Central memory CD4-positive, alpha-beta T cell (primary cell): ENCODE data around the gene CCDC97.

Experiments used
- DNase-seq: peaks from one replicate; pipeline ENCODE4 v3.0.0; 2022

CCDC97 gene

DNA sequence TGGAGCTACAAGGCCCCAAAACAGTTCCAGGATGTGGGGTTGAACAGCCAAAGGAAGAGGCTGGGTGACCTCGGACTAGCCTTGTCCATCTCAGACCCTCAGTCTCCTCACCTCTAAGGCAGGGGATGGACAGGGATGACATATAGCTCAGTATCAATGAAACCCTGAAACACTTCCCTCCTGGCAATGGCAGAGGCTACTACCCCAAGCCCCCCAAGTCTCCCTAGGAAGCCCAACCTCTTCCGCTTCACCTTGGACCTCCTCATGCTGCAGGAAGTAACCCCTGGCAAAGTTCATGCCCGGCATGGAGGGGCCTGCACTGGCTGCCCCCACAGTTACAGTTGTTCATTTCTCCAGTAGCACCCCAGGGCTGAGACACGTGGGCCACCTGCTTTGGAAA is 10.6 kb downstream of the CCDC97 start:
- DNase-seq: no peak

GRCh38 chr19:41321204-41321599 is 11.2 kb downstream of the CCDC97 start:
- DNase-seq: no peak

DNA sequence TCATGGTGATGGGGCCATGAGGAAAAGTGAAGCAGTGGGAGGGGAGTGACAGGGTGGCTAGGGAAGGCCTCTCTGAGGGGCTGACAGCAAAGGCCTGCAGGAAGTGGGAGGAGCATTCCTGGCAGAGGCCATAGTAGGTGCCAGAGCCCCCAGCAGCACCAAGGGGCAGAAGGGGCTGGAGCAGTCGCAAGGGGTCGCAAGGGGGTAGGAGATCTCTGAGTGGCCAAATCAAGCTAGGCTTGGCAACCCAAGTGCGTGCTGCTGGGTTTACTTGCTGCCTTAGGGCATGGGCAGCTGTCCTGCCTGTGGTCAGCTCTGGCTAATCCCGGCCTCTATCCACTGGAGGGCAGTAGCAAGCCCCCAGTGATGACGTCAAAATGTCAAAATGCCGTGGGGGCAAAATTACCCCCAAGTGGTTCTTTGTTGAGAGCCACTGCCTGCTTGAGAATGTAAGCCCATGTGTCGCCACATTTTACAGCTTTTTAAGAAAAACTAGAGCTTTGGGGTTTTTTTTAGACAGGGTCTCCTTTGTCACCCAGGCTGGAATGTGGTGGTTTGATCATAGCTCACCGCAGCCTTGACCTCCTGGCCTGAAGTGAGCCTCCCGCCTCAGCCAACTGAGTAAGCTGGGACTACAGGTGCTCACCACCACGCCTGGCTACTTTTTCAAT is 11.8 kb downstream of the CCDC97 start:
- DNase-seq: no peak

DNA sequence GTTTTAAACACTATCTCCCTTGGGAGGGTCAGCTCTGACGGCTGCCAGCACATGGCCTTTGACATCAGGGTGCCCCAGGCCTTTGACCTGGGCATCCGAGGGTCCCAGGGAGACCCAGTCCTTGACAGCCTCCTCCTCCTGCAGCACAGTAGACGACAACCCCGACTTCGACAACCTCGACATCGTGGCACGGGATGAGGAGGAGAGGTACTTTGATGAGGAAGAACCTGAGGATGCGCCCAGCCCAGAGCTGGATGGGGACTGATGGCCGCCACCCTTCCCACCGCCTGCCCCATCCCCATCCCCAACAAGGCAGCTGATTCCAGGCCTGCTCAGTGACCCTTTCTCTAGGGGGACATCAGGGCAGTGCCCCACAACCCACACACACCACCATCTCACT is 12.5 kb downstream of the CCDC97 start:
- no peak for DNase-seq

DNA sequence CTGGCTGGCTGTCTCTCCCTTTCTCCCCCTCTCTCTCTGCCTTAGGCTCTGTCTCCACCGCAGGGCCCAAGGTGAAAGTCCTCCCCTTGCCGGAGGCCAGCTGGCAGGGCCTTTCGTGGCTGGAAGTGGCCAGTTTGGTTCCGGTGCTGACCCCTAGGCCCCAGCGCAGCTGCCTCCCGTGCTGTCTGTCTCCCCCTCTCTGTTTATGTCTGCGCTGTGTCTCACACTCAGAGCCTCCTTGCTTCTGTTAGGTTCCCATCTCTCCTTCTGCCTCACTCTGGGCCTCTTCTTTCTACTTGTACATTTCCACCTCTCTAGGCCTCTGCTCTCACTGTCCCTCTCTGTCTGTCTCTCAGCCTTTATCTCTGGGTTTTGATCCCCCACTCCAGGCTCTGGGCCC is 13.1 kb downstream of the CCDC97 start:
- no peak for DNase-seq

DNA sequence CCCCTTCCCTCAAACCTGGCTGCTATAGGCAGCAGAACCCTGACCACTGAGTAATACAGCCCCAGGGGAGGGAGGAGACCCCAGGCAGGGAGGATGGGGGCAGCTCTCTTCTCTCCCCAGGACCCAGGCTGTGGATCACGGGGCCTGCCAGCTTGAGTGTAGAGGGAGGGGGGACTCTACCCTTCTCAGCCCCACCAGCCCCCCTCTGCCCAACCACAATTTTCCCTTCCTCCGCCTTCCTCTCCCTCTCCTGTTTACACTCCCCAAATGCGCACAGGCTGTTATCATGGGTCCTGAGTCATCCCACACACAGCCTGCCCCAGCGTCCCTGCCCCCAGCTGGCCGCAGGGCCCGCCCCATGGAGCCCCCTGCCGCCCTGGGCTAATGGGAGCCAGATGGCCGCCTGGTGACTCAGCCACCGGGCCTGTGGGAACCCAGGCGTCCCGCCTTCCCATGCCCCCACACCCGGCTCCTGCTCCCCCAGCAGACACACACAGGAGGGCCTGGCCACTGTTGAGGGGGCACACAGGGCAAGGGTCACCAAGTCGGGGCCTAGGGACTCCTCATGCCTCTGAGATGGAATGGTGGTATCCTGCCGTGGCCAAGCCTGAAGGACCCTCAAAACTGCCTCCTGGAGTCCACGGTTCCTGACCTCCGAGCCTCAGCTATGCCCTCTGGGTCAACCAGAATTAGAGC is 13.6 kb downstream of the CCDC97 start:
- no peak for DNase-seq

DNA sequence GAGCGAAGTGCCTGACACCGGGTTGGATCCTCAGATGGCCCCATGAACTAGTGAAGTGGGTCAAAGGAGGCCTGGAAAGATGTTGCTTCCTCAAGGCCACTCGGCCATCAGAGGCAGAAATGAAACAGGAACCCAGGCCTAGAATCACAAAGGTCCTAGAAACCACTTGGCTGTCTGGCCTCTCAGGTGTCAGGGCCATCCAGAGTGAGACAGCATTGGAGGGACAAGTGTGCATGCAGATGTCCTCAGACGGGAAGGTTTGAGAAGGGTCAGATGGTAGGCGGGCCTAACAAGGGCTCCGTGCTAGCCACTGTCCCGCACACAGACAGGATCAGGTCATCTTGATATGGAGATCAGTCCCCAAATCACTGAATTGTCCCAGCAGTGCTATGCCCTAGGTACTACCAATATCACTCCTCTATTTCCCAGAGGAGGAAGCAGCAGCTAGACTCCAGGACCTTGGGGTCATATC is 14.3 kb downstream of the CCDC97 start:
- DNase-seq: no peak

GRCh38 chr19:41324921-41325639 is 15.1 kb downstream of the CCDC97 start:
- no peak for DNase-seq

DNA sequence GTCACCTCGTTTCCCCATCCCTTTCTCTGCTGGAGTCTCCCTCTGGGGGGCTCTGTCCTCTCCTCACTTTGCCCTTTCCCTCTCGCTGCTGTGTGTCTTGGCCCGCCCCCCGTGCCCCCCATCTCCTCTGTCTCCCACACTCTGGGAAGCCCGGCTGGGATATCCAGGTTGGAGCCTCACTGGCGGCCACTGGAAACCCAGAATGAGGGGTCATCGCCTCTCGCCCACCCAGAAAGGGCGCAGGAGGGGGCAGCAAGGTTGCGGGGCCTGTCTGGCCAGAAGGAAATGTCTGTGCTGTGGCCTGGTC is 15.6 kb downstream of the CCDC97 start:
- DNase-seq: no peak

- DNase-seq: no peak
Measured at GRCh38 chr19:41325947-41326706, 16.2 kb downstream of the CCDC97 start.

GRCh38 chr19:41327076-41327575 is 17.2 kb downstream of the CCDC97 start:
- DNase-seq: no peak

DNA sequence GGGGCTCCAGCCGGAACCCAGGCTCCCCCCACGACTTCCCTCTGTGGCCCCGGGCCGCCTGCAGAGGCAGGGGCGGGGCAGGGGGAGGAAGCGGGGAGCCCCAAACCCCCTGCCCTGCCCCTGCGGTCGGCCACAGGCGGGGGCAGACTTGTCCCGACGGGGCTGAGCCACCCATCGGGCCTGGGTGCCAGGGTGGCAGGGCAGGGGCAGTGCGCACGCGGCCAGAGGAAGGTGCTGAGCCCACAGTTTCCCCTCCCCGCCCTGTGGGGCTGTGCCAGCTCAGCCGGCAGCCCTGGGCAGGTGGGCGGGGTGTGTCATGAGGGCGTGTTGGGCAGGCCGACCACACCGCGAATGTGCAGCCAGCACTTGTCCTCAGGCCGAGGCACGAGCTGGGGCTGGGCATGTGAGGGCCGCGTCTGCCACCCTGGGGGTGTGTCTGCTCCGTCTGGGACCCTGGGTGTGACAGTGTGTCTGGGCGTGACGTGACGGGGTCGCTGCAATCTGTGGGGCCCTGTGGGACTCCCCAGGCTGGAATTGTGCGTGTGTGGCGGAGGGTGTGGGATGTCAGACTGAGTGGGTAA is 17.7 kb downstream of the CCDC97 start:
- DNase-seq: peak; percentile 90

DNA sequence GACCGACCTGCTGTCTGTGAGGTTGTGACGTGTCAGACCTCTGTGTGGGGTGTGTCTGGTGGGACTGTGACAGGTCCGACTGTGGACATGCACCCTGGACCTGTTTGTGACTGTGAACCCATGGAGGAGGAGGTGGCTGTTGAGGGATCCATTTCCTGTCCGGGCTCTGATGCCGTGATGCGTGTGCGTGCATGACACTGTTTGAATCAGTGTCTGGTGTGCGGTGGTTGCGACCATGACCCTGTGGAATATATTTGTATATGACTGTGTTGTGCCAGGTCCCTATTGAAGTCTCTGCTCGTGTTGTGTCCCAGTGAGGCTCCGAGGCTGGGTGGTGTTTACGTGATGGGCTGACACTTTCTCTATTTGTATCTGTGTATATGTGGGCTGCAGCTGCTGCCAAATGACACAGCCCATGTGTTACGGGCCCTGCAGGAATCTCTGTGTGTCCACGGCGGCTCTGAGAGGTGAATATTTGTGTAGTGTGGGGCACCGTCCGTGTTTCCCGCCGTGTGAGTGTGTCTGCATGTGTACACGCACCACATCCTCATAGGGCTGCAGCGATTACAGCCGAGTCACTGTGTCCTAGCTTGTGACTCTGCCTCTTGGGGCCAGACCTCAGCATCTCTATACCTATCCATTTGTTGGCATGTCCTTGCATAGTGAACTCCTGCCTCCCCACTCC is 18.3 kb downstream of the CCDC97 start:
- no peak for DNase-seq

- DNase-seq: no peak
Measured at GRCh38 chr19:41328842-41329225, 18.9 kb downstream of the CCDC97 start.

DNA sequence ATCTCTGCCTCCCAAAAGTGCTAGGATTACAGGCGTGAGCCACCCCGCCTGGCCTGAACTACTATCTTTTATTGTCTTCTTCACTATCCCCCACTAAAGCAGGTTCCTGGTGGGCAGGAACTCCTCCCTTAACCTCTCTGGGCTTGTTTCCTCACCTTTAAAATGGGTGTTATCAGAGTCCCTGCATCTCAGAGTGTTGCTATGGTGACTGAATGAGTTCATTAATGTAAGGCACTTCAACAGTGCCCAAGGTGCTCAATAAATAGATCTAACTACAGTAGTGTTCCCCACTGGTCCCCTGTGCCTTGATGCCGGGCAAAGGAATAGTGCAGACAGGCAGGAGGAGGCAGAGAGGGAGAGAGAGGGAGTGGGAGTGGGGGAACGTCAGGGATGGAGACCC is 20.5 kb downstream of the CCDC97 start:
- DNase-seq: no peak

GRCh38 chr19:41330946-41331678 is 21.1 kb downstream of the CCDC97 start:
- no peak for DNase-seq

GRCh38 chr19:41332000-41332399 is 22.0 kb downstream of the CCDC97 start:
- no peak for DNase-seq

DNA sequence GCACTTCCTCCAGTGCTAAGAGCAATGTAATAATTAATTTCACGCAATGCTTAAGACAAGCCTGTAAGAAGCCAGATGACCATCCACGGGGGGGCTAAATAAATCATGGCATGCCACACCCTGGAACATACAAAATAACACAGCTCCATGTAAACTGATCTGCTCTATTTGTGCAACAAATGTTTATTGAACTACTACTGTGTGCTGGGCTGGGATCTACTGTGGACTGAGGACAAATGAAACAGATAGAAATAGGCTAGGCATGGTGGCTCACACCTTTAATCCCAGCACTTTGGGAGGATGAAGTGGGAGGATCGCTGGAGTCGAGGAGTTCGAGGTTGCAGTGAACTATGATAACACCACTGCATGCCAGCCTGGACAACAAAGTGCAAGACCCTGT is 22.5 kb downstream of the CCDC97 start:
- DNase-seq: no peak

GRCh38 chr19:41334793-41335192 is 24.8 kb downstream of the CCDC97 start:
- no peak for DNase-seq

DNA sequence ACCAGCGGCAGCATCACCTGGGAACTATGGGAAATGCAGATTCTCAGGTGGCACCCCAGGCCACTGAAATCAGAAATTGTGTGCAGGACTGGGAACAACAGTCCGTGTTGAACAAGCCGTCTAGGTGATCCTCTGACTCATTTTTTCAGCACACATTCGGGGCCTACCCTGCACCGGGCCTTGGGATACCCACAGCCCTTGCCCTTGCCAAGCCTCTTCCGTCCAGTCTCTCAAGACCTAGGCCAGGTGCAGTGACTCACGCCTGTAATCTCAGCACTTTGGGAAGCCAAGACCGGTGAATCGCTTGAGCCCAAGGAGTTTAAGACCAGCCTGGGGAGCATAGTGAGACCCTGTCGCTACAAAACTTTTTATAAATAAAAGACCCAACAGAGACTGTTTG is 25.5 kb downstream of the CCDC97 start:
- no peak for DNase-seq

DNA sequence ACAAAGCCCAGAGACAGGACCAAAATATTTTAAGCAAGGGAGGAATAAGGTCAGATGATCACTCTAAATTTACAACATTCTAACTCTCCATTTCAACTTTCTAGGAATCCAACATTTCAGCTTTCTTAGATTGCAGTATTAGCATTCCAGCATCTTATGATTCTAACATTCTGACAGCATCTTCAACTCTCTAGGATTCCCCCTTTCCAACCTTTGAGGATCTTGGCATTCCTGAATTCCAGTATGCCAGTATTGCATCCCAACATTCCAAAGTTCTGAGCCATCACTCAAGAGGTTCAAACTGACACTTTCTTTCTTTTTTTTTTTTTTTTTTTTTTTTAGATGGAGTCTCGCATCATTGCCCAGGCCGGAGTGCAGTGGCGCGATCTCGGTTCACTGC is 30.0 kb downstream of the CCDC97 start:
- no peak for DNase-seq
